Activated naive CD8-positive, alpha-beta T cell treated with anti-CD3 and anti-CD28 coated beads, Interleukin-2, amount 50 U/mL, for 24 hours (primary cell): Measurements from ENCODE around the gene ALDH1A3.
A peak's percentile ranks its signal among the peaks of the same experiment; 100 is the strongest.

Source experiments
- ATAC-seq: fragments of 150-1000 bp; cut with Tn5 transposase; one replicate; pipeline ENCODE4 v1.10.0; 2021
- DNase-seq: peaks from one replicate; pipeline ENCODE4 v3.0.0; 2021
- H3K27ac Mint-ChIP-seq: one replicate; pipeline ENCODE4 v1.8.0; 2021; ENCODE audit warnings: mild to moderate bottlenecking, mixed read lengths
- H3K27me3 Mint-ChIP-seq: one replicate; pipeline ENCODE4 v1.8.0; 2021; ENCODE audit warnings: mixed read lengths
- H3K36me3 Mint-ChIP-seq: one replicate; pipeline ENCODE4 v1.8.0; 2021; ENCODE audit warnings: low read depth, mixed read lengths
- H3K4me1 Mint-ChIP-seq: one replicate; pipeline ENCODE4 v1.8.0; 2021; ENCODE audit warnings: mixed read lengths
- H3K4me3 Mint-ChIP-seq: one replicate; pipeline ENCODE4 v1.8.0; 2021; ENCODE audit warnings: mild to moderate bottlenecking, moderate library complexity, mixed read lengths
- H3K9me3 Mint-ChIP-seq: one replicate; pipeline ENCODE4 v1.8.0; 2021; ENCODE audit warnings: mixed read lengths

ALDH1A3 gene

GRCh38 chr15:100918690-100919480 lies 39.3 kb downstream of the ALDH1A3 start, which contains the start of gene LRRK1:
Gene LRRK1, plus strand, starts transcription at chr15:100919357. Its CDS starts 5,276 bp downstream, at chr15:100924633.
- DNase-seq: peak; percentile 25
- Mint-ChIP-seq H3K27me3 (peaks cover 46% of the 10 kb centered on the region), H3K36me3 (no peaks in the 10 kb centered on the region), H3K27ac (no peak within 1 kb of the TSS), H3K9me3 (no peaks in the 10 kb centered on the region), H3K4me3 (peak within 1 kb of the TSS; percentile 78), H3K4me1 (peaks cover 26% of the 10 kb centered on the region)
- ATAC-seq: peak; percentile 24

DNA sequence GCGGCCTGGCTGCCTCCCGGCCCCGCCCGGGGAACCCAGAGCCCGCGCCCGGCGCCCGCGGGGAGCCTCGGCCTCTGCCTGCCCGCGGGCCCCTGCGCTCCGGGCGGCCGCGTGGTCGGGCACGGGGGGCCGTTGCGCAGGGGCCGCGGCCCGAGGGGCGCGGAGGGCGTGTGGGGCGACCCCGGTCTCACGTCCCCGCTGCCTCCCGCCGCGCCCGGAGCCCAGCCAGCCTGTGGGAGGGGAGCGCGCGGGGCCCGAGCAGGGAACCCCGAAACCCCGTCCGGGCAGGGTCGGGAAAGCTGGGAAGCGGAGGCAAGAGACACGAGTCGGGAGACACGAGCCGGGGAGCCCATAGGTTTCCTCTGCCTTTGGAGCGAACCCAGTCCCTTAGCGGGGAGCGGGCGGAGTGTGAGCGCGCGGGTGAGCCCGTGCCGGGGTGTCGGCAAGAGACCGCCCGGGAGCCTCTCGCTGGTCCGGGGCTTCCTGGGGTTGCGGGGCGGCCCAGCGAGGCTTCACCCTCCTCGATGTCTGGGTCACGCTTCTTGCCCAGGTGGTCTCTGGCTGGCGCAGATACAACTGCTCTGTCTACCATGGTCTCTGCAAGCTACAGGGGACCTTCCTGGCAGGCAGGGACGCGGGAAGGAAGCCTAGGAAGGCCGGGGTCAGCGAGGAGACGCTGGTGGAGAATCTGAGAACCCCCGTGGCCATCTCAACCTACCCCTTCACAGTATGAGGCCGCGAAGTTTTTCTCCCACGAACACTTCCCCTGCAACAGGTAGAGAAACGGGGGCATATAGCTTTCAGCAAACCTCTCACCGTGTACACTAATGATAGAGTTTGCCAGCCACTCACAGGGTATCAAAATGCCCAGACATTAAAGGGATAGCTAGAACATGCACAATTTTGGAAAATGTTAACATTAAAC lies 40.1 kb downstream of the ALDH1A3 start:
- H3K9me3 Mint-ChIP-seq: no peaks in the 10 kb centered on the region
- peaks cover 26% of the 10 kb centered on the region for H3K4me1 Mint-ChIP-seq
- H3K27me3 Mint-ChIP-seq: peaks cover 50% of the 10 kb centered on the region
- H3K36me3 Mint-ChIP-seq: no peaks in the 10 kb centered on the region
- ATAC-seq (peak; percentile 7), DNase-seq (peak; percentile 32)
- no peak overlapping the region for H3K27ac Mint-ChIP-seq
- peak overlapping the region; percentile 69 for H3K4me3 Mint-ChIP-seq

GRCh38 chr15:100920516-100921135 lies 41.0 kb downstream of the ALDH1A3 start:
- Mint-ChIP-seq H3K27me3 (peaks cover 53% of the 10 kb centered on the region), H3K27ac (no peak overlapping the region), H3K4me1 (peaks cover 26% of the 10 kb centered on the region), H3K4me3 (peak overlapping the region; percentile 69), H3K9me3 (no peaks in the 10 kb centered on the region), H3K36me3 (no peaks in the 10 kb centered on the region)
- ATAC-seq (no peak), DNase-seq (no peak)

GRCh38 chr15:100922192-100923040 lies 42.8 kb downstream of the ALDH1A3 start:
- peak overlapping the region; percentile 18 for H3K4me3 Mint-ChIP-seq
- peaks cover 26% of the 10 kb centered on the region for H3K4me1 Mint-ChIP-seq
- DNase-seq (no peak), ATAC-seq (no peak)
- H3K27me3 Mint-ChIP-seq: peaks cover 49% of the 10 kb centered on the region
- H3K9me3 Mint-ChIP-seq: no peaks in the 10 kb centered on the region
- H3K36me3 Mint-ChIP-seq: no peaks in the 10 kb centered on the region
- peak overlapping the region; percentile 14 for H3K27ac Mint-ChIP-seq

DNA sequence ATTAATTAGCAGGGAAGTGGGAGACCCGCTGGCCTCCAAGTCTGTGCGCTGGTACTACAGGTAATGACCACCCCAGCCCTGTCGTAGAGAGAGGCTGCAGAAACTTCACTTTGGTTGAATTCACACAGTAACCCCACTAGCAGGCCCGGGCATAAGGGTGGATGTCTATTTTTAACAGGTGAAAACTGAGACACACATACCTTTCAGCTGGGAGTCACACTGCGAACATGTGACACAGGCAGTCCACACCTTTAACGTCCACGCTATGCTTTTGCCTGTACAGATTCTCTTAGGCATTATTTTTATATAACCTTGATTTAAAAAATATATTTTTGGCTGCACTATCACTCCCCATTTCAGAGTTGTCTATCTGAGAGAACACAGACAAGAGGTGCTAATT lies 43.4 kb downstream of the ALDH1A3 start:
- peak overlapping the region; percentile 14 for H3K27ac Mint-ChIP-seq
- H3K36me3 Mint-ChIP-seq: no peaks in the 10 kb centered on the region
- H3K4me3 Mint-ChIP-seq: no peak overlapping the region
- H3K4me1 Mint-ChIP-seq: peaks cover 26% of the 10 kb centered on the region
- ATAC-seq: no peak
- DNase-seq: no peak
- H3K27me3 Mint-ChIP-seq: peaks cover 46% of the 10 kb centered on the region
- no peaks in the 10 kb centered on the region for H3K9me3 Mint-ChIP-seq

GRCh38 chr15:100923902-100924301 lies 44.3 kb downstream of the ALDH1A3 start:
- Mint-ChIP-seq H3K27ac (no peak overlapping the region), H3K4me3 (no peak overlapping the region), H3K4me1 (peaks cover 21% of the 10 kb centered on the region), H3K9me3 (no peaks in the 10 kb centered on the region), H3K36me3 (no peaks in the 10 kb centered on the region), H3K27me3 (peaks cover 37% of the 10 kb centered on the region)
- DNase-seq (no peak), ATAC-seq (no peak)

DNA sequence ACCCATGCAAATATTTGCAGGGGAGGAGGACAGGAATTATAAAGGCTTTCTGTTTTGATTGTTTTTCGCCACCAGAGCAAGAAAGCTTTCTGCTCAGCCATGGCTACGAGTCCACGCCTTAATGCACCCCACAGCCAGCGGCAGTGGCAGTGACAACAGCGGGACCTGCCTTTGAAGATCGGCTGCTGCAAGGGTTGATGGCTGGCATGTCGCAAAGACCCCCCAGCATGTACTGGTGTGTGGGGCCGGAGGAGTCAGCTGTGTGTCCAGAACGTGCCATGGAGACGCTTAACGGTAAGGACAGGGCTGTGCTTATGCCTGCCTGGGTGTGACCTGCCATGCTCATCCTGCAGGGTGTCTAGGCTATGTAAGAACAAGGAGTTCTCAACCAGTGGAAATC lies 44.8 kb downstream of the ALDH1A3 start:
- H3K9me3 Mint-ChIP-seq: no peaks in the 10 kb centered on the region
- DNase-seq (no peak), ATAC-seq (no peak)
- H3K27ac Mint-ChIP-seq: no peak overlapping the region
- no peaks in the 10 kb centered on the region for H3K36me3 Mint-ChIP-seq
- H3K27me3 Mint-ChIP-seq: peaks cover 37% of the 10 kb centered on the region
- no peak overlapping the region for H3K4me3 Mint-ChIP-seq
- H3K4me1 Mint-ChIP-seq: peaks cover 21% of the 10 kb centered on the region

DNA sequence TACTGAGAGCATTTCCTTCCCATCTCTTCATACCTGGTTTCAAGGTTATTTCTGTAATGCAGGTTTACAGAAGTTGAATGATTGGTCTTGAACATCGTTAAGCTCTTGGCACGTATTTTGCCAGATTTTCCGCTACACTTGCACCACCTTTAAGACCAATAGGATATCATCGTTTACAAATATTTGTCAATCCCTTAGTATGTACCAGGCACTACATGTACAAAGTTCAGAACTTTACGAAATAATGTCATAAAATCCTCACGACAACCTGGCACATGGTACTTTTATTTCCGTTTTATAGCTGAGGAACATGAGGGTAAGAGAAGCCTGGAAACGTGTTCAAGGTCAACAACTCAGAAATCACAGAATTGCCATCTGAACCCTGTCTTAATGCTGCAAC lies 45.8 kb downstream of the ALDH1A3 start:
- no peaks in the 10 kb centered on the region for H3K36me3 Mint-ChIP-seq
- peaks cover 30% of the 10 kb centered on the region for H3K27me3 Mint-ChIP-seq
- ATAC-seq: no peak
- no peak overlapping the region for H3K27ac Mint-ChIP-seq
- peaks cover 17% of the 10 kb centered on the region for H3K4me1 Mint-ChIP-seq
- no peak for DNase-seq
- no peaks in the 10 kb centered on the region for H3K9me3 Mint-ChIP-seq
- no peak overlapping the region for H3K4me3 Mint-ChIP-seq

DNA sequence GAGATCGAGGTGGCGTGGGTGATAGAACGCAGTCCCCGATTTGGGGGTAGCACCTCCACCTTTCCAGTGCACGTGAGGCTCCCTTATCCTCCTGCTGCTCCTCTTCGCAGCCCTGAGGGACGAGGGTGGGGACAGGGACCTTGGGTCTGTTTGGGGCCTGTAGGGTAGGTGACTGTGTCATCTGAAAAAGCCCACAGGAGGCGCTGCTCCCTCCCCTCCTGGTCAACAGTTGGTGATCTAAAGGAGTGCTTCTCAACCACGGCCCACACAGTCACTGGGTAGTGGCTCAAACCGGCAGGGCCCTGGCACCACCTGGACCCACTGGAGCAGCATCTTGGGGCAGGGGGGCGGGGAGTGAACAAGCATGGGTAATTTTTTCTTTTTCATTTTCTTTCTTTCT lies 46.6 kb downstream of the ALDH1A3 start:
- DNase-seq (no peak), ATAC-seq (no peak)
- no peak overlapping the region for H3K27ac Mint-ChIP-seq
- H3K9me3 Mint-ChIP-seq: no peaks in the 10 kb centered on the region
- peaks cover 22% of the 10 kb centered on the region for H3K27me3 Mint-ChIP-seq
- no peaks in the 10 kb centered on the region for H3K36me3 Mint-ChIP-seq
- H3K4me3 Mint-ChIP-seq: no peak overlapping the region
- H3K4me1 Mint-ChIP-seq: peaks cover 12% of the 10 kb centered on the region

GRCh38 chr15:100926971-100927756 lies 47.5 kb downstream of the ALDH1A3 start:
- H3K27ac Mint-ChIP-seq: no peak overlapping the region
- H3K4me3 Mint-ChIP-seq: no peak overlapping the region

GRCh38 chr15:100928632-100929280 lies 49.1 kb downstream of the ALDH1A3 start:
- Mint-ChIP-seq H3K9me3 (no peaks in the 10 kb centered on the region), H3K4me3 (no peak overlapping the region), H3K36me3 (no peaks in the 10 kb centered on the region), H3K4me1 (peaks cover 7% of the 10 kb centered on the region), H3K27me3 (peaks cover 13% of the 10 kb centered on the region), H3K27ac (no peak overlapping the region)
- ATAC-seq: no peak
- DNase-seq: no peak

More at GRCh38 chr15:100926971-100927756, 47.5 kb downstream of the ALDH1A3 start:
- Mint-ChIP-seq H3K27me3 (peaks cover 22% of the 10 kb centered on the region), H3K9me3 (no peaks in the 10 kb centered on the region), H3K4me1 (peaks cover 9% of the 10 kb centered on the region), H3K36me3 (no peaks in the 10 kb centered on the region)
- ATAC-seq (no peak), DNase-seq (no peak)

DNA sequence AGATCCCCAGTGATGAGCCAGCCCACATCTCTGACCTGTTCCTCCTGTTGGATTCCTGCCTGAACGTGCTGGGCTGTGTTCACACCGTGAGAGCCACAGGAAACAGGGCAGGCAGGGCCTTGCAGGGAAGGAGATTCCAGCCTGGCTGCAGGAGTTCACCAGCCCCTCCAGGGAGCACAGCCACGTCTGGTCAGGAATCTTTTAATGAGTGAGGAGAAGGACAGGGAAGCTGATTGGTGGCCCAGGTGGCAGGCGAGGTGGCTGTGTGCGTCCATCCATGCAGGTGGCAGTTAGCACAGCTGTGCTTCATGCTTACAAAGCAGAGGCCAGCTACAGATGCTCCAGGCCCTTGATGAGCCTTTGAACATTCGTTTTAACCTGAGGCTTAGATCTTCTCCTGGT lies 50.0 kb downstream of the ALDH1A3 start:
- H3K36me3 Mint-ChIP-seq: no peaks in the 10 kb centered on the region
- H3K4me3 Mint-ChIP-seq: no peak overlapping the region
- peaks cover 7% of the 10 kb centered on the region for H3K4me1 Mint-ChIP-seq
- no peaks in the 10 kb centered on the region for H3K9me3 Mint-ChIP-seq
- ATAC-seq (no peak), DNase-seq (no peak)
- no peak overlapping the region for H3K27ac Mint-ChIP-seq
- H3K27me3 Mint-ChIP-seq: peaks cover 9% of the 10 kb centered on the region

- Mint-ChIP-seq H3K27ac (no peak overlapping the region), H3K4me3 (no peak overlapping the region), H3K36me3 (no peaks in the 10 kb centered on the region), H3K27me3 (peaks cover 8% of the 10 kb centered on the region), H3K4me1 (peaks cover 7% of the 10 kb centered on the region), H3K9me3 (no peaks in the 10 kb centered on the region)
- ATAC-seq: no peak
- no peak for DNase-seq
Observed at GRCh38 chr15:100930306-100930848, 50.7 kb downstream of the ALDH1A3 start.
